ENCODE data around the gene DCAF4.
"Not testable (repeated sequence)": the region's sequence is repeated elsewhere in the genome, so short reads cannot be mapped to it uniquely, and the experiment has no call there.

The DCAF4 gene

DNA sequence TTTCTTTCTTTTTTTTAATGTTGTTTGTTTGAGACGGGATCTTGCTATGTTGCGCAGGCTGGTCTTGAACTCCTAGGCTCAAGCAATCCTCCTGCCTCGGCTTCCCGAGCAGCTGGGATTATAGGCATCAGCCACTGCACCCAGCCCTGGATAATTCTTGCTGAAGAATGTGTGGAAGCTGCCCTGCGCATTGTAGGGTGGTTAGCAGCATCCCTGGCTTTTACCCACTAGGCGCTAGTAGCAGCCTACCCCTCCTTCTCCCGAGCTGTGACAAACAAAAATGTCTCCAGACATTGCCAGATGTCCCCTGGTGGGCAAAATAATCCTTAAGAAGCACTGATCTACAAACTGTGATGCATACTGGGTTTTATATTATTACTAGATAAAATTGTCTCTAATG is 6.6 kb downstream of the DCAF4 start:
- no peak for DNase-seq (ENCODE audit: low spot score)

DNA sequence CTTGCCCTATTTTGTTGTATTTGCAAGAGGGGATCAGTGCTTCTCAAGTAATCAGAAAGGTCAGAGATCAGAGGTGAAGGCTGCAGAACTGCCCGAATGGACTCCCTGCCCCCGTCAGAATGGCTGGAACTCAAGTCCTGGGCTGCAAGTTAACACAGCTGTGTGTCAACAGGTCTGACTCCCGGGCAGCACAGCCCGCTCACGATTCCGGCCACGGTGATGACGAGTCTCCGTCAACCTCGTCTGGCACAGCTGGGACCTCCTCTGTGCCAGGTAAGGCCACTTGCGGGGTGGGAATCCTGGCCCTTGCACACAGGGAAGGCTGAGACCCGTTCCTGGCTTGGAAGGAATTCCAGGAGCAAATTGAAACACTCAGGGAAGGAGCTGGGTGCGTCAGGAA is 13.4 kb downstream of the DCAF4 start:
- DNase-seq (ENCODE audit: low spot score) = no peak

DNA sequence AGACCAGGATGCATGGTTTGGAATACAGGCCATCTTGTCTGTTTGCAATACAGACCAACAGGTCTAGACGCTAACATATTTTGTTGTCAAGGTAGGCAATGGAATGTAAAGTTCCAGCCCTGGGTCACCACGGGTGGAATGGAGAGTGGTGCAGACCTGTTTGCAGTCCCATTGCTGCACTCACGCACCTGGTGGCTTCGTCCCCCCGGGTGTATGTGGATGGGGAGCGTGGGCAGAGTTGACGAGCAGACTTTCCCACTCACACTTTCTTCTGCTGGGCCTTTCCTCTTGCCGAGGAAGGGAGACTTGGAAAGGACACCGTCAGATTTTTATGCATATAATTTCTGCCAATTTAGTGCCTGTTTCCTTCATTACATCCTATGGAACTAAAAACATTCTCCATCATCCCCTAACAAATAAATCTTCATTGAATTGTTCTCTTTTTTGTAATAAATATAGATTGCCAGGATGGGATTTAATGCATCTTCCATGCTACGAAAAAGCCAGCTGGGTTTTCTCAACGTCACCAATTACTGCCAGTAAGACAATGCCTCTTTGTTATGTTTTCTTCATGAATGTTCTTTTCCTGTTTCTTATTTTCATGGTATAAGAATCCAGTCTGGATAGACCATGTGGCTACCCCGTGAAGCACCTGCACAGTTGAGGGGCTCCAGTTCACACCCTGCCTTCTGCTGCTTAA is 15.2 kb downstream of the DCAF4 start:
- DNase-seq (ENCODE audit: low spot score) = no peak

DNA sequence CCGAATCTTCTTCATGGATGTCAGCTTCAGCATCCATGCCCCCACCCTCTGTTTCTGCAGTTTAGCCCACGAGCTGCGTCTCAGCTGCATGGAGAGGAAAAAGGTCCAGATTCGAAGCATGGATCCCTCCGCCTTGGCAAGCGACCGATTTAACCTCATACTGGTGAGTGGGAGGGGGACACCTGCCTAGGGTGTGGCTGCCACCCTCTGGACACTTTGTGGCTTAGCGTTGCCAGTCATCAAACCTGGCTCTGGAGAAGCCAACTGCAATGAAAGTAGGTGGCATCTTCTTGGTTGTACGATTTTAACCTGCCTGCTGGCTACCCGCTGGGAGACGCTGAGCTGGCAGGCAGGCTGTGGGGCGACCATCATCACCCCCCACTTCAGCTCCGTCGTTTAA is 16.7 kb downstream of the DCAF4 start:
- DNase-seq (ENCODE audit: low spot score) = no peak

DNA sequence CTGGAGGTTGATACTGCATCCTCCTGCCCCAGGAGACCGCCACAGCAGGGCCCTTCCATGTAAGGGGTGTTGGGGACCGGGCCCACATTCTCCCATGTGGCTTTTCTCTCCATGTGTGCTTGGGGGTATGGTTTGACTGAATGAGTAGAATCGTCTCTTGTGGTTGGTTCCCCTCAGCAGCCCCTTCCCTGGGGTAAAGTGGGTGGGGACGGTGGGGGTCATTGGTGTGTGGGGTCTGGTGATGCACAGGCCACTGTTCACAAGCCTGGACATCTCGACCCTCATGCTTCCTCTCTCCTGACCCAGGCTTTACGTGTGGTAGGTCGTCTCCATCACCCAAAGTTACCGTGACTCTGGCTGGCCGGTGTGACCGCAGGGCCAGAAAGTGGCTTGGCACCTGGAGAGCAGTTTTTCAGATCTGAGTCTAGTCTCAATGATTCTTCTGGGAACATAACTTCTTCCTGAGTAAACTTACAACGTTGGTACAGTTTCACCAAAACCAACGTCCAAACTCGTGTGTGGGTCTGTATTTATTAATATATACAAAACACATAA is 17.7 kb downstream of the DCAF4 start:
- DNase-seq (ENCODE audit: low spot score) = no peak

DNA sequence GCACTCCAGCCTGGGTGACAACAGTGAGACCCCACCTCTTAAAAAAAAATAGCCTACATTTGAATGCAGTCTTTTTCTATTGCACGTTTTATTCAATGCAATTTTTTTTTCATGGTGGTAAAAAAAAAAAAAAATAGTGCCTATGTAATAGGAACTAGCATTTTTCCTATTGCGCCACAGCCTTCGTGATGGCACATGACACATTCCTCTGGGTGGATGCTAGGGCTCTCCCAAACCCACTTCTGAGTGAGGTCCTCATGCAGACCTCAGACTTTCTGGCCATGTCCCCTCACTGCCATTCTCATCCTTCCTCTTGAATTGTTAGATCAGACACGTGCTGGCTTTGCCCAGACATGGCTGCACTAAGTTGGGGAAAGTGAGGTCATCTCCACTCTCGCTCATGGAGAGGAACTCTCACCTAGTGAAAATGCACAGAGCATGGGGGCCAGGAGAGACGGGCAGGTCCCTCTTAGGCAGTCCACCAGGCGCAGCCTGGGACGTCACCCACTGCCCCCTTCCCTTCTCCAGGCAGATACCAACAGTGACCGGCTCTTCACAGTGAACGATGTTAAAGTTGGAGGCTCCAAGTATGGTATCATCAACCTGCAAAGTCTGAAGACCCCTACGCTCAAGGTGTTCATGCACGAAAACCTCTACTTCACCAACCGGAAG is 19.2 kb downstream of the DCAF4 start:
- DNase-seq (ENCODE audit: low spot score) = no peak

DNA sequence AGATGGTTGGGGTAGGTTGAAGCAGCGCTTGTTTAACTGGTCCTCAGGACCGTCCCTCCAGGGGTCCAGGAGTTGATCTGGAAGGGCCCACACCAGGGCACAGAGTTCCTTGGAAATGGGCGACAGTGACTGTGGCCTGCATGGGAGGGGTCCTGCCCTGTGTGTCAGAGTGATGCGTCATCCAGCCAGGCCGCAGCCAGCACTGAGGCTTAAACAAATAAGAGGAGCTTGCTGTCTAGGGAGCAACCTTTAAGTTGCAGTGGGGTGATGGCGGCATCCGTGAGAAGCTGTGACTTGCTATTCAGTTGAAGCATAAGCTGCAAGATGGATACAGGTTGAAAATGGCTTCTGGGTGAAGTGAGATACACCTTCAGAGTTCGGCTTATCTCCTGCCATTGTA is 20.2 kb downstream of the DCAF4 start:
- DNase-seq (ENCODE audit: low spot score) = no peak

DNA sequence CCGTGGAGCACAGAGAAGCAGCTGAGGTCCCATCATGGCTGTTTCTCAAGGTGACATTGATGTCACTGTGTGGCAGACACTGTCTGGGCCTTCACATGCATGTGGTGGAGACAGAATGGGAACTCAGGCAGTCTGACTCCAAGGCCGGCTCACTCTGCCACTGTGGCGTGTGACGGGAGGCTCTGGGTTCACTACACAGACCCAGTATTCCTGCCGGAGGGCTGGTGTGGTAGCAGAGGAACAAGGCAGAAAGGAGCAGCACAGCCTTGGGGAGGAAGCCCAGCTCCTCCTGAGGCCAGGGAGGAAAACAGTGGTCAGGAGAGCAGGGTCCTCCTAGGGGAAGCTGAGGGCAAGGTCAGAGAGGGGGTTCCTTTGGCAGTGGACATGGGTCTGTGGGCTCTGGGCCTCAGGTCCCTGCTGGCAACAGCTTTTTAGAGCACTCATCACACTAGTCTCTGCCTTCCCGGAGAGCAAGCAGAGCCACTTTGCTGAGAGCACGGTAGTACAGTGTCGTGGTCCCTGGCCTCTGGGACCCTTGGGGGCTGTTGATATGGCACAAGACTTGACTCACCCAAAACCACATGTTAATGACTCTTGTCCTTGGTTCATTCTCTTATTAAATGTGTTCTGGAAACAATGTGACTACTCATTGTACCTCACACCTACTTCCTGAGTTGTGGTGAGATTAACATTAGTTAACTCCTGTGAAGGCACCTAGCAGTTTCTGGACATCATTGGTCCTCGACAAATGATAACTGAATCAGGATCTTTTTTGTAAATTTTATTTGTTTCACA is 21.3 kb downstream of the DCAF4 start:
- no peak for DNase-seq (ENCODE audit: low spot score)

DNA sequence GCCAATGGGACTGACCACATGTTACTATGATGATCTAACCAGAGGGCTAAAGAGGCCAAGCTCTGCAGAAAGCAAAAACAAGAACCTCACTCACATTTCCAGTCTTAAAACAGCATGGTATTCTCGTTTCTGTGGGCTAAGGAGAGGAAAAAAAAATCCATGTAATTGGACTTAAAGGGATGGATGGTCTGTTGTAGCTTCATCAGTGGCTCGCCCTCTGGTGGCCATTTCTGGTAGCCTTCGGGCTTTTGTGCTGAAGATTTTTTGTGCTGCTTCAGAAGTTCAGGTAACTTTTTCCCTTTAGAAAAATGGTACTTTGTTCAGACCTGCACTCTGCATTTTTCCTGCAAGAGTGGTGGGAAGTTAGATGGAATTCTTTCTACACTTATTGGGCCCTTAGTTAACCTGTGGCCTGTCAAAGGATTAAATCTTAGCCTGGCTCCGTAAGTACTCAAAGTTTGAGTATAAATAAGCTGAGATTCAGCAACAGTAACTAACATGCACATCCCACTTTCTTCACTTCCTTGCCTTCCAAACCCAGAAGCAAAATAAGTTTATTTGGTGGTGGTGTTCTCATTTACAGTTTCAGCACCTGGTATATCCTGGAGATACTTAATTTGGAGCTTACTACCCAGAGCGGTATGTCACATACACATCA is 22.3 kb downstream of the DCAF4 start:
- peak; percentile 62 for DNase-seq (ENCODE audit: low spot score)

DNA sequence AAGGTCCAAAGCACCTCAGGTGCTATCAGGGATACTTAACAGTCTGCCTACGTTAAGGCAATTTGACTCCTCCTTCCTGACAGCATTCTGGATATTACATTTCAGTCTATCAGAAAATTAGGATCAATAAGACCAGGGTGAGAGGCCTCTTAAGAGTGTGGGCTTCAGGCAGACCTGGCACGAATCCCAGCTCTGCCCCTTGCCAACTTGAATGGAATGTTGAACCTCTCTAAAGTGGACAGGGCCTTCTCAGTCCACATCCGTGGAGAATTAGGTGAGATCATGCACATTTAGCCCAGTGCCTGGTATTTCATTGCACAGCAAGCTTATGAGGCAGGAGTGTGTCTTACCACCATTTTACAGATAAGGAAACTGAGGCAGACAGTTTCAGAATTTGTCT is 25.9 kb downstream of the DCAF4 start:
- DNase-seq (ENCODE audit: low spot score) = no peak

DNA sequence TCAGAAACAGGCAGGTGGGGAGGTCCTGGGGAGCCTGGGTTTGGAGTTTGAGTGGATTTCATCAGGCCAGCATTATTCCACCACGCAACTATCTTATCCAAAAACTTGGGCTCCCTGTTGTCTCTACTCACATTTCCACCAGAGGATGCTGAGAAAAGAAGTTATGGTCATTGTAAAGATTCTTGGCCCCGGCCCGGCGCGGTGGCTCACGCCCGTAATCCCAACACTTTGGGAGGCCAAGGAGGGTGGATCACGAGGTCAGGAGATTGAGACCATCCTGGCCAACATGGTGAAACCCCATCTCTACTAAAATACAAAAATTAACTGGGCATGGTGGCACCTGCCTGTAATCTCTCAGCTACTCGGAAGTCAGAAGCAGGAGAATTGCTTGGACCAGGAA is 30.5 kb downstream of the DCAF4 start:
- not testable (repeated sequence) for DNase-seq (ENCODE audit: low spot score)

DNA sequence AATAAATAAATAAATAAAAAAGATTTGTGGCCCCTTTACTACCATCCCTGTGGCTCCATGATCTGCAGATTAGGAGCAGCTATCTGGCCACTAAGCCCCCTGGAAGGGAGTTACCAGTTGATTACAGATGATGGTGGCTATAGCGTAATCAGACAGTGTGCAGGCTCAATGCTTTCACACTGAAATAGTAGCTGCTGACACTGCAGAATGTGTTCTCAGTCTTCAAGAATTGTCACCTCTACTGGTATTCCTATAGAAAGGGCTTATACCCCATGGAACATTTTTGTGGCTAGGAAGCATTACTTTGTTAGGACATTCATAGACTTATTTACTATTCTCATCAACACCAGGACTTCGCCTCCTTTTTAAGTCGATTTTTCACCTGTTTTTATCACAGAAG is 30.9 kb downstream of the DCAF4 start:
- DNase-seq (ENCODE audit: low spot score) = no peak

DNA sequence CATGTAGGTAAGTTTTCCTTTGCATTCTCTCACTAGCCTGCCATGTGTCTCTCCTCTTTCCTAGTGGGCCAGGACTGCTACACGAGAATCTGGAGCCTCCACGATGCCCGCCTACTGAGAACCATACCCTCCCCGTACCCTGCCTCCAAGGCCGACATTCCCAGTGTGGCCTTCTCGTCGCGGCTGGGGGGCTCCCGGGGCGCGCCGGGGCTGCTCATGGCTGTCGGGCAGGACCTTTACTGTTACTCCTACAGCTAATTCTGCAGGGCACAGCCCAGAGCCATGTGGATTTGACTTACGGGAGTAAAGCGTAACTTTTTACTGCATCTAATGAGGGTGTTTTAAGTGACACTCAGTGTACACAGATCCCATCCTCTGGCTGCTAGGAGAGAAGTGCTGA is 32.3 kb downstream of the DCAF4 start:
- DNase-seq (ENCODE audit: low spot score) = no peak

DNA sequence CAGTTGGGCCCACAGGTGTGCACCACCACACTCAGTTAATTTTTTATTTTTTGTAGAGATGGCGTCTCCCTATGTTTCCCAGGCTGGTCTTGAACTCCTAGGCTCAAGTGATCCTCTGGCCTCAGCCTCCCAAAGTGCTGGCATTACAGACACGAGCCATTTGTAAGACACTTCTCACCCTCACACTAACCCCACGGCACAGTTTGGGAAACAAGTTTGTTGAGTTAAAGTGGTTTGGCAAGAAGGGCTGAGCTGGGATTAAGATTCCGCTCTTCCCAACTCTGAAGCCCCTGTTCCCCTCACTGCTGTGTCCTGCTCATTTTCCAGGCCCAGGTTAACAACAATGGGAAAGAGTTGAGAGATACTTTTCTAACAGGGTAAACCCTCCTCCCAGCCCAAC is 34.8 kb downstream of the DCAF4 start:
- DNase-seq (ENCODE audit: low spot score) = not testable (repeated sequence)

DNA sequence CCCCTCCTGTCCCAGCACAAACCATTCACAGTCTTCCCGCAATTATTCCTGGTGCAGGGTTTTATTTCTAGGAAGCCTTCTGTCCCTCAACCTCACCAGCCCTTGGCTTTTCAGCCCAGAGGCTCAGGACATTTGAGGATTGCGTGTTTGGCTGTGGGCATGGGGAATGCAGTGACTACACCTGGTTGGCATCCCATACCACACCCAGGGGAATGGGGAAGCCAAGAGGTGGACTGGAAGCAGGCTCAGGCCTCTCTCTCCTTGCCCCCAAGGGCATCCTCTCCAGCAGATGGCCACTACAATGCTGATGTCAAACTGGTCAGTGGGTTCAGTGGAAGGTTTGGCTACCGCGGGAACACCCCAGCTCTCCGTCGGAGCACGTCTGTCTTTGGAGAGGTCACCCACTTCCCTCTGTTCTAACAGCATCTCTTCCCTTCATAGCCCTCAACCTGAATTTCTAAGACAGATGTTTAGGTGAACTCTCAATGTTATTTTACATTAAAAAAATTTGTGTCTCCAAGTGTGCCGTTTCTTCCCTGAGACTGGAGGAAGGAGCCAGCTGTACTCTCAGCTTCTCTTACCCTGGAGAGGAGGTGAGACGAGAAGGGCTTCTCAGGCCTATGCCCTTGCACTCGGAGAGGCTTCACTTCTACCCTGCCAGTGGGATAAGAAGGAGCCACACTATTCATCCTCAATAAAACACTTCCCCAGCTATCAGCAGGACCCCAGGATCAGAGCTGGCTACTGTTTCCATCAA is 35.5 kb downstream of the DCAF4 start:
- DNase-seq (ENCODE audit: low spot score) = peak; percentile 95

DNA sequence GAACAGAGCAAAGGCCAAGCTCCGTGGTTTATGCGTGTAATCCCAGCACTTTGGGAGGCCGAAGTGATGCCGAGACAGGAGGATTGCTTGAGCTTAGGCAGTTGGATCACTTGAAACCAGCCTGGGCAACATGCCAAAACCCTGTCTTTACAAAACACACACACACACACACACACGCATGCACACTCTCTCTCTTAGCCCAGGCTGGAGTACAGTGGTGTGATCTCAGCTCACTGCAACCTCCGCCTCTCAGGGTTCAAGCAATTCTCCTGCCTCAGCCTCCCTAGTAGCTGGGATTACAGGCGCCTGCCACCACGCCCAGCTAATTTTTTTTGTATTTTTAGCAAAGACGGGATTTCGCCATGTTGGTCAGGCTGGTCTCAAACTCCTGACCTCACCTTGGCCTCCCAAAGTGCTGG is 36.1 kb downstream of the DCAF4 start:
- DNase-seq (ENCODE audit: low spot score) = peak; percentile 44

DNA sequence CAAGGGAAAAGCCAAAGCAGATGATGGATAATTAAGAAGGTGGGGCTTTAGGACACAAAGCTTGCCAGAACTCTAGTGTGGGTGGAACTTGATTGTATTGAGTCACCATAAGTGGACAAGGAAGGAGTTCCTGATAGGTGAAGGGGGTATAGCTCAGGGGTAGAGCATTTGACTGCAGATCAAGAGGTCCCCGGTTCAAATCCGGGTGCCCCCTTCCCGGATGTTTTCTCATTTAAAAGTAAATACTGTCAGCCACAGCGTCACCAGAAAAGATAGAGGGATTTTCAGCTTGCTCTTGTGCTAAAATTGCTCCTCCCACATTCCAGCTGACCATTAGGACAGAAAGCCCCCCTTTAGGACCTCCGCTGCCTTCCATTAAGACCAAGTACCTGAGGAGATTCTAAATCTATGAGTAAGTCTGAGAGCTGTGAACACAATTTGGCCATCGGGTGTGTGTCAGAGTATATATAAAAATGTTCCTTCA is 36.6 kb downstream of the DCAF4 start:
- peak; percentile 93 for DNase-seq (ENCODE audit: low spot score)

DNA sequence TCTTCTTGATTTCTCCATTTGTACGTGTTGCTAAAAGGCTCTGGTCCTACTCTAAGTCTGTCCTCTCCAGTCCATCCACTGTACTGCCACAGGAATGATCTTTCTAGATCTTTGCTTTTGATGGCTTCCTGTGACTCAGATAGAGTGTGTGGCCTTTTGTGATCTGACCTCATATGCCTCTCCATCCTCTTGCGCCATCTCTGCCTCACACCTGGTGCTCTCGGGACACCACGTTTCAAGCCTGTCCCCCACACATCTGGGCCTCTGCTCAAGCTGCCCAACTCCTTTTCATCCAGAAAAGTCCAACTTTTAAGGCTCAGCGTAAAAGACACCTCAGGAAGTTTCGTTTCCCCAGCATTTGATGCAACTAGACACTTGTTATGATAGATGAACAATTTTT is 39.0 kb downstream of the DCAF4 start:
- peak; percentile 64 for DNase-seq (ENCODE audit: low spot score)

DNA sequence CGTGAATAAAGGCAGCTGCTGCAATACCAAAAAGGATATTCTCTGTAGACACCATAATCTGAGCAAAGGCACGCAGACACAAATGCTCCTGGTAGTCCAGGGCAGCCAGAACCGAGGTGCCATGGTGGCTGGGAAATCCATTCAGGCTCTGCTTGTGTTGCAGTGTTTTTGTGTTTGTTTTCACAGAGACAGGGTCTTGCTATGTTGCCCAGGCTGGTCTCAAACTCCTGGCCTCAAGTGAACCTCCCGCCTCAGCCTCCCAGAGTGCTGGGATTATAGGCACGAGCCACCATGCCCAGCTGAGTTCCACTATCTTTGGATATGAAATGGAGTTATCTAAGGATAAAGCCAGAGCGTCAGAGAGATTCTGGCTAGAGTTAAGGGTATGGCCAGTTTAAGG is 39.8 kb downstream of the DCAF4 start:
- DNase-seq (ENCODE audit: low spot score) = no peak

DNA sequence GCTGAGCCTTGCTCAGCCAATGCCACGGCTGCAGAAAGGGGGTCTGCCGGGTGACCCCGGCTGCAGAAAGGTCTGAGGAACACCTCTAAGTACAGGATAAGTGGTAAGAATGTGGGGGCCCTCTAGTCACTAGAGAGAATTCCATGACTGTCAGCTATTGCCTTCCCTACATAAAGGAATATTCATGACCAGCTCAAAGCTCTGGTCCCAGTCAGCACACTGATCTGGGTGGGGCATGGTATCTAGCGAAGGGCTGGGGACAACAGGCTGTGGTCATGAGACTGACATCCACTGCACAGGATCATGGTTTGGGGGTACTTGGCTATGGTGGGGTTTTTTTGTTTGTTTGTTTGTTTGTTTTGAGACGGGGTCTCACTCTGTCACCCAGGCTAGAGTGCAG is 42.1 kb downstream of the DCAF4 start:
- DNase-seq (ENCODE audit: low spot score) = no peak

DNA sequence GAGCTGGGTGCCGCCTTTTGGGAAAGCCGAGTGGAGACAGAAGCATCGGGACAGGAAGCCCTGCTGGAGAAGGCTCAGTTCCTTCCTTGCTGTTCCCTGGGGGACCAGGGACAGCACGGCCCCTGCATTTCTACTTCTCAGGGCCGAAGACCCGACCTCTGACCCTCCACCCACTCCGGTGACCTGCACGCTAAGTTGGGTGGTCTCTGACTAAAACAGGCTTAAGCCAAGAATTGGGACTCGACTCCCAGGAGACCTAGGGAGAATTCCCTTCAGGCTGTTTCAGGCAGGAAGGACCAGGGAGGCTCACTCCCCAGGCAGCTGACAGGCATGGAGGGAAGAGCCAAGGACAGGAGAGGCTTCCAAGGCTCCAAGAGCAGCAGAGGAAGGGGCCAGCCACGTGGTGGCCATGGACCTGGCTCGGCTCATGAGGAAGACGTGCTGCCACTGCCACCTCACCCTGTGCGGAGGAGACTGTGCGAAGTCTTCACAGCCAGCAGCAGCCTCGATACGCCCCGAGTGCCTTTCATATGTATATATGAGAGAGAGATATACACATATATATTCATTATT is 43.9 kb downstream of the DCAF4 start:
- no peak for DNase-seq (ENCODE audit: low spot score)
